Effector memory CD8-positive, alpha-beta T cell (primary cell): Measurements from ENCODE around the gene GARIN5A.

Experiments
- ATAC-seq: fragments of 150-1000 bp; cut with Tn5 transposase; replicated peaks from 2 replicates; pipeline ENCODE4 v1.10.0; 2021; ENCODE audit warnings: mild to moderate bottlenecking, moderate library complexity
- DNase-seq, 3 experiments: peaks; one replicate each; pipeline ENCODE4 v3.0.0; 2021
- H3K27ac Mint-ChIP-seq, 2 donors: one replicate each; pipeline ENCODE4 v1.8.0; 2022; ENCODE audit warnings: mild to moderate bottlenecking in 2 of 2, mixed read lengths in 2 of 2, moderate library complexity in 2 of 2
- H3K27me3 Mint-ChIP-seq, 2 donors: one replicate each; pipeline ENCODE4 v1.8.0; 2022; ENCODE audit warnings: mixed read lengths in 2 of 2
- H3K36me3 Mint-ChIP-seq: one replicate; pipeline ENCODE4 v1.8.0; 2022; ENCODE audit warnings: mild to moderate bottlenecking, moderate library complexity, mixed read lengths; ENCODE audit not compliant: insufficient read depth
- H3K4me1 Mint-ChIP-seq, 2 donors: one replicate each; pipeline ENCODE4 v1.8.0; 2022; ENCODE audit warnings: low read depth in 2 of 2, mixed read lengths in 2 of 2
- H3K4me3 Mint-ChIP-seq, 2 donors: one replicate each; pipeline ENCODE4 v1.8.0; 2022; ENCODE audit warnings: mild to moderate bottlenecking in 2 of 2, mixed read lengths in 2 of 2, moderate library complexity in 2 of 2
- H3K9me3 Mint-ChIP-seq, 2 donors: one replicate each; pipeline ENCODE4 v1.8.0; 2022; ENCODE audit warnings: mixed read lengths in 2 of 2

The GARIN5A gene

GRCh38 chr19:50489461-50490011 lies 12.9 kb upstream of the GARIN5A start:
- ATAC-seq: no peak
- peaks cover 17 to 36% of the 10 kb centered on the region in 2 donors for H3K4me1 Mint-ChIP-seq
- no peaks in the 10 kb centered on the region for H3K9me3 Mint-ChIP-seq
- H3K36me3 Mint-ChIP-seq: peaks cover 18% of the 10 kb centered on the region
- peak overlapping the region in 1 of 2 donors; percentile 39 for H3K27ac Mint-ChIP-seq
- no peaks in the 10 kb centered on the region for H3K27me3 Mint-ChIP-seq
- DNase-seq: no peak
- no peak overlapping the region for H3K4me3 Mint-ChIP-seq

- no peak for ATAC-seq
- Mint-ChIP-seq H3K27me3 (no peaks in the 10 kb centered on the region), H3K27ac (peak overlapping the region; percentile 4 to 39), H3K36me3 (peaks cover 28% of the 10 kb centered on the region), H3K9me3 (no peaks in the 10 kb centered on the region), H3K4me3 (no peak overlapping the region), H3K4me1 (peaks cover 17 to 36% of the 10 kb centered on the region in 2 donors)
- DNase-seq: no peak
These were observed 11.9 kb upstream of the GARIN5A start for GRCh38 chr19:50488389-50489194.

- H3K9me3 Mint-ChIP-seq: no peaks in the 10 kb centered on the region
- ATAC-seq (no peak), DNase-seq (peak; percentile 31 to 41 (median 41))
- peak overlapping the region; percentile 27 to 31 for H3K27ac Mint-ChIP-seq
- peaks cover 16 to 31% of the 10 kb centered on the region in 2 donors for H3K4me1 Mint-ChIP-seq
- no peak overlapping the region for H3K4me3 Mint-ChIP-seq
- no peaks in the 10 kb centered on the region for H3K27me3 Mint-ChIP-seq
- peaks cover 37% of the 10 kb centered on the region for H3K36me3 Mint-ChIP-seq
These were observed 10.3 kb upstream of the GARIN5A start for GRCh38 chr19:50486823-50487515.

- Mint-ChIP-seq H3K36me3 (peaks cover 47% of the 10 kb centered on the region), H3K4me3 (no peak overlapping the region), H3K27me3 (no peaks in the 10 kb centered on the region), H3K27ac (peak overlapping the region in 1 of 2 donors; percentile 80), H3K4me1 (peaks cover 9 to 18% of the 10 kb centered on the region in 2 donors), H3K9me3 (no peaks in the 10 kb centered on the region)
- no peak for DNase-seq
- no peak for ATAC-seq
These were observed 8.8 kb upstream of the GARIN5A start for GRCh38 chr19:50485284-50485955.

- Mint-ChIP-seq H3K4me1 (peaks cover 5 to 12% of the 10 kb centered on the region in 2 donors), H3K27ac (no peak overlapping the region), H3K36me3 (peaks cover 49% of the 10 kb centered on the region), H3K9me3 (no peaks in the 10 kb centered on the region), H3K4me3 (no peak overlapping the region), H3K27me3 (no peaks in the 10 kb centered on the region)
- DNase-seq (no peak), ATAC-seq (no peak)
These were observed 6.3 kb upstream of the GARIN5A start for GRCh38 chr19:50482916-50483315.

GRCh38 chr19:50482271-50482855 lies 5.7 kb upstream of the GARIN5A start:
- H3K27me3 Mint-ChIP-seq: no peaks in the 10 kb centered on the region
- peaks cover 48% of the 10 kb centered on the region for H3K36me3 Mint-ChIP-seq
- ATAC-seq (no peak), DNase-seq (no peak)
- no peak overlapping the region for H3K27ac Mint-ChIP-seq
- peaks cover 10 to 16% of the 10 kb centered on the region in 2 donors for H3K4me1 Mint-ChIP-seq
- no peaks in the 10 kb centered on the region for H3K9me3 Mint-ChIP-seq
- no peak overlapping the region for H3K4me3 Mint-ChIP-seq

- no peak for DNase-seq
- H3K4me3 Mint-ChIP-seq: no peak overlapping the region
- peak overlapping the region; percentile 70 to 90 for H3K27ac Mint-ChIP-seq
- H3K27me3 Mint-ChIP-seq: no peaks in the 10 kb centered on the region
- no peaks in the 10 kb centered on the region for H3K9me3 Mint-ChIP-seq
- peaks cover 15 to 22% of the 10 kb centered on the region in 2 donors for H3K4me1 Mint-ChIP-seq
- H3K36me3 Mint-ChIP-seq: peaks cover 51% of the 10 kb centered on the region
- no peak for ATAC-seq
These were observed 4.9 kb upstream of the GARIN5A start for GRCh38 chr19:50481351-50482149.

GRCh38 chr19:50480281-50481111 lies 3.8 kb upstream of the GARIN5A start:
- no peak overlapping the region for H3K4me3 Mint-ChIP-seq
- ATAC-seq (no peak), DNase-seq (no peak)
- H3K9me3 Mint-ChIP-seq: peaks cover 0 to 1% of the 10 kb centered on the region in 2 donors
- no peaks in the 10 kb centered on the region for H3K27me3 Mint-ChIP-seq
- H3K36me3 Mint-ChIP-seq: peaks cover 58% of the 10 kb centered on the region
- peak overlapping the region; percentile 70 to 90 for H3K27ac Mint-ChIP-seq
- H3K4me1 Mint-ChIP-seq: peaks cover 22 to 27% of the 10 kb centered on the region in 2 donors

GRCh38 chr19:50479761-50480251 lies 3.2 kb upstream of the GARIN5A start:
- H3K4me1 Mint-ChIP-seq: peaks cover 22 to 27% of the 10 kb centered on the region in 2 donors
- DNase-seq (no peak), ATAC-seq (no peak)
- peaks cover 65% of the 10 kb centered on the region for H3K36me3 Mint-ChIP-seq
- peak overlapping the region in 1 of 2 donors; percentile 67 for H3K27ac Mint-ChIP-seq
- no peaks in the 10 kb centered on the region for H3K27me3 Mint-ChIP-seq
- no peak overlapping the region for H3K4me3 Mint-ChIP-seq
- peaks cover 0 to 1% of the 10 kb centered on the region in 2 donors for H3K9me3 Mint-ChIP-seq

GRCh38 chr19:50478901-50479715 lies 2.5 kb upstream of the GARIN5A start:
- Mint-ChIP-seq H3K27ac (peak overlapping the region in 1 of 2 donors; percentile 41), H3K36me3 (peaks cover 68% of the 10 kb centered on the region), H3K27me3 (no peaks in the 10 kb centered on the region), H3K9me3 (peaks cover 0 to 1% of the 10 kb centered on the region in 2 donors), H3K4me1 (peaks cover 22 to 27% of the 10 kb centered on the region in 2 donors), H3K4me3 (no peak overlapping the region)
- no peak for DNase-seq
- no peak for ATAC-seq
